Stimulated activated CD4-positive, alpha-beta T cell treated with anti-CD3 and anti-CD28 coated beads, Interleukin-4, amount 100 ng/mL, for 48 hours (primary cell): ENCODE measurements around the gene RTKN.

Experiments used
- DNase-seq, 2 donors: peaks; one replicate each; pipeline ENCODE4 v3.0.0-alpha.2; 2020; ENCODE audit warnings: low read depth in 2 of 2

The RTKN gene

GRCh38 chr2:74379851-74380789 lies 61.6 kb downstream of the RTKN start, which contains the start of gene DCTN1:
Gene DCTN1 (minus strand): TSS chr2:74380311. CDS start chr2:74380037, 274 bp downstream.
- DNase-seq = no peak

- DNase-seq = no peak
These were observed 63.7 kb downstream of the RTKN start for GRCh38 chr2:74378007-74378406.

- DNase-seq = no peak
These were observed 65.9 kb downstream of the RTKN start for GRCh38 chr2:74375838-74376237.
